Esophagus squamous epithelium (tissue), 5 donors: ENCODE results near the gene CEP162. TPM values are rescaled to one million over a fixed set of nuclear protein-coding genes. Genes with fewer than 3 reads are reported as not detected.

ENCODE experiments used
- DNase-seq: peaks from one replicate; lab custom pipeline; 2025; lab: John Stamatoyannopoulos, UW
- H3K27ac ChIP-seq, 4 donors: fragments of 200-600 bp; sonication (generic); one replicate each; pipeline ENCODE4 v1.5.1; 2016 to 2019; ENCODE audit warnings: mild to moderate bottlenecking in 1 of 4
- H3K27me3 ChIP-seq, 4 donors: fragments of 200-600 bp; sonication (generic); 1 replicate in 3 of 4; 2 replicates in 1 of 4; pipeline versions ENCODE4 v1.5.1 to v1.6.0; 2017 to 2021; ENCODE audit warnings: antibody characterized with exemption in 1 of 4
- H3K36me3 ChIP-seq, 3 donors: fragments of 200-600 bp; sonication (generic); one replicate each; pipeline ENCODE4 v1.5.1; 2016 to 2019
- H3K4me1 ChIP-seq, 3 donors: fragments of 200-600 bp; sonication (generic); one replicate each; pipeline ENCODE4 v1.5.1; 2017 to 2019
- H3K4me3 ChIP-seq, 4 donors: fragments of 200-600 bp; sonication (generic); 1 replicate in 3 of 4; 2 replicates in 1 of 4; pipeline ENCODE4 v1.5.1; 2016 to 2019; ENCODE audit warnings: mild to moderate bottlenecking in 2 of 4, moderate library complexity in 1 of 4
- H3K9me3 ChIP-seq, 3 donors: fragments of 200-600 bp; sonication (generic); one replicate each; pipeline ENCODE4 v1.5.1; 2016 to 2019
- POLR2A ChIP-seq, 4 donors: fragments of 450-650 bp; IDR thresholded peaks; one replicate each; pipeline ENCODE4 v1.6.1; 2017; ENCODE audit warnings: antibody characterized with exemption in 4 of 4, mild to moderate bottlenecking in 4 of 4, moderate library complexity in 3 of 4
- WGBS, 2 donors: methylation state at CpG; one replicate each; pipeline ENCODE4 v1.1.5; 2018; 5-methylcytosine and 5-hydroxymethylcytosine counted together
- intact Hi-C: fragments of 100-400 bp; cut with DNase I; formaldehyde crosslinking; loops from one replicate; pipeline ENCODE4 v1.15.0; 2022
- total RNA-seq, 4 donors: library from RNA; depleted of rRNA; stranded (reverse); fragments of >200 nt; gene quantifications; one replicate each; pipeline ENCODE4 v1.1.0, GENCODE V29; 2016
- TF ChIP-seq, protein P1 (sequence below), 6 experiments: fragments of 450-650 bp in 4 of 6; fragments of 200-600 bp in 2 of 6; sonication (generic) in 2 of 6; IDR thresholded peaks; one replicate each; pipeline ENCODE4 v1.5.1; 2016 to 2019; ENCODE audit warnings: antibody characterized with exemption in 6 of 6, mild to moderate bottlenecking in 4 of 6, moderate library complexity in 4 of 6
- donor health status: DM: yes; HTN: yes; CAD: no.

Gene CEP162
- total RNA-seq, 4 donors from 2014 or later, result 2.9 to 6.4 (median 4.5) TPM

DNA sequence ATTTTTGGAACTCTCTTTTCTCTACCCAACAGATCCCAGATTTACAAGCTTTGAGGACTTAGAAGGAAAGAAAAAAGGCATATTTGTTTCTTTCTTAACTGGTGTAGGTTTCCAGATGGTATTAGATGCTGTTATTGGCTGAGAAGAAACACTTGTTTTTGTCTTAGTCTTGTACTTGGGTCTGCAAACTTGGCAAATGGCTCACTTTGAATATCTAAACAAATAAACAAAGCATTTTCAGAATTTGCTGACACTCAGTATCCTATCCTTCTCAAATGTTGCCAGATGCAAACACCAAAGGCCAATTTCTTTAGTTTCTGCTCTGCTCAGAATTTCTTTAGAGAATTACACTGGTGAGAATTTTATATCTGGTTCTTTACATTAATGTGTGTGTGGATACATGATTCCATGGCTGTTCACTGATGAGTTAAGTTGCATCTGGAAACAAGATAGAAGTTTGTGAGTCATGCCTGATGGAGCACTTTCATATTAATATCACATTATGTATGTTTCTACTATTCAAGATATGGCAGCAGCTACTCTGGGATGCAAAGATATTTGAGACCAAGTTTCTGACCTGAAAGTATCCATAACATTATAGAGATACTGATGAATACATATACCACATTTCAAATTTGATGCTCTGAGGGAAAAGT lies 43.7 kb upstream of the CEP162 start:
- no peaks in the 10 kb centered on the region for H3K36me3 ChIP-seq
- no peak for DNase-seq
- H3K27me3 ChIP-seq, result no peaks in the 10 kb centered on the region
- TF ChIP-seq POLR2A (IDR thresholded peaks at IDR 0.05), result no peak
- TF ChIP-seq, protein P1, sequence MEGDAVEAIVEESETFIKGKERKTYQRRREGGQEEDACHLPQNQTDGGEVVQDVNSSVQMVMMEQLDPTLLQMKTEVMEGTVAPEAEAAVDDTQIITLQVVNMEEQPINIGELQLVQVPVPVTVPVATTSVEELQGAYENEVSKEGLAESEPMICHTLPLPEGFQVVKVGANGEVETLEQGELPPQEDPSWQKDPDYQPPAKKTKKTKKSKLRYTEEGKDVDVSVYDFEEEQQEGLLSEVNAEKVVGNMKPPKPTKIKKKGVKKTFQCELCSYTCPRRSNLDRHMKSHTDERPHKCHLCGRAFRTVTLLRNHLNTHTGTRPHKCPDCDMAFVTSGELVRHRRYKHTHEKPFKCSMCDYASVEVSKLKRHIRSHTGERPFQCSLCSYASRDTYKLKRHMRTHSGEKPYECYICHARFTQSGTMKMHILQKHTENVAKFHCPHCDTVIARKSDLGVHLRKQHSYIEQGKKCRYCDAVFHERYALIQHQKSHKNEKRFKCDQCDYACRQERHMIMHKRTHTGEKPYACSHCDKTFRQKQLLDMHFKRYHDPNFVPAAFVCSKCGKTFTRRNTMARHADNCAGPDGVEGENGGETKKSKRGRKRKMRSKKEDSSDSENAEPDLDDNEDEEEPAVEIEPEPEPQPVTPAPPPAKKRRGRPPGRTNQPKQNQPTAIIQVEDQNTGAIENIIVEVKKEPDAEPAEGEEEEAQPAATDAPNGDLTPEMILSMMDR (IDR thresholded peaks at IDR 0.05), result no peak
- intact Hi-C loops, result no loop called here
- no peak overlapping the region for H3K4me3 ChIP-seq
- no peaks in the 10 kb centered on the region for H3K4me1 ChIP-seq
- H3K9me3 ChIP-seq, result no peaks in the 10 kb centered on the region
- H3K27ac ChIP-seq, result no peak overlapping the region

GRCh38 chr6:84269947-84270733 lies 42.7 kb upstream of the CEP162 start:
- Histone ChIP-seq H3K4me3 (no peak overlapping the region), H3K4me1 (no peaks in the 10 kb centered on the region), H3K36me3 (no peaks in the 10 kb centered on the region), H3K27me3 (no peaks in the 10 kb centered on the region), H3K9me3 (no peaks in the 10 kb centered on the region), H3K27ac (no peak overlapping the region)
- intact Hi-C loops, result no loop called here
- no peak for DNase-seq
- TF ChIP-seq, protein P1 (IDR thresholded peaks at IDR 0.05), result no peak
- TF ChIP-seq POLR2A (IDR thresholded peaks at IDR 0.05), result no peak
- 28 to 36% methylated on average over 6 of the region's 6 CpGs for WGBS, 2 donors

DNA sequence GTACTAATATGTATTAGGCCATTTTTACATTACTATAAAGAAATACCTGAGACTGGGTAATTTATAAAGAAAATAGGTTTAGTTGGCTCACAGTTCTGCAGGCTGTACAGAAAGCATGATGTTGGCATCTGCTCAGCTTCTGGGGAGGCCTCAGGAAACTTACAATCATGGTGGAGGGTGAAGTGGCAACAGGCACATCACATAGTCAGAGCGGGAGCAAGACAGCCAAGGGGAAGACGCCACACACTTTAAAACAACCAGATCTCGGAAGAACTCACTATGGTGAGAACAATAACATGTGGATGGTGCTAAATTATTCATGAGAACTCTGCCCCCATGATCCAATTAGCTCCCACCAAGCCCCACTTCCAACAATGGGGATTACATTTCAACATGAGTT lies 41.3 kb upstream of the CEP162 start:
- H3K27ac ChIP-seq, result no peak overlapping the region
- no peaks in the 10 kb centered on the region for H3K9me3 ChIP-seq
- WGBS, 2 donors, result 78 to 96% methylated on average over 3 of the region's 3 CpGs
- no peaks in the 10 kb centered on the region for H3K27me3 ChIP-seq
- no peak for DNase-seq
- TF ChIP-seq POLR2A (IDR thresholded peaks at IDR 0.05), result no peak
- TF ChIP-seq, protein P1 (IDR thresholded peaks at IDR 0.05), result no peak
- intact Hi-C loops, result no loop called here
- H3K36me3 ChIP-seq, result no peaks in the 10 kb centered on the region
- H3K4me3 ChIP-seq, result no peak overlapping the region
- no peaks in the 10 kb centered on the region for H3K4me1 ChIP-seq

DNA sequence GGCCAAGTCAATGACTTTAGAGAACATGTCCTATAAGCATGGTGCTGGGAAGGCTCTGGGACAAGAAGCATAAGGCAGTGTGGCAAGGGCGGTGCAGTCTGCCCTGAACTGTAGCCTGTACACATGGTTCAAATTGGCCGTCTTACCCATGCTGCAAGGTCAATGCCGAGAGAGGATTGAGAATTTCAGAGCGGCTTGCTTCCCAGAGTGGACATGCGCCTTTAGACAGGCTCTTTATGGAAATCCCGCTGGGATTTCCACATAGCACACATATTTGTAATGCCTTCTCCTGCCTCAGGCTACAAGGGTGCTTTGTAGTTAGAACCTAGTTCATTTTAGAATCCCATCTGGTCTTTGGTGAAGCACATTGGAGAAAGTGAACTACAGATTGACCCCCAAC lies 36.1 kb upstream of the CEP162 start:
- H3K27me3 ChIP-seq, result no peaks in the 10 kb centered on the region
- H3K27ac ChIP-seq, result no peak overlapping the region
- DNase-seq, result no peak
- intact Hi-C loops, result no loop called here
- 72 to 88% methylated on average over 4 to 6 of the region's 6 CpGs for WGBS, 2 donors
- no peaks in the 10 kb centered on the region for H3K9me3 ChIP-seq
- no peaks in the 10 kb centered on the region for H3K36me3 ChIP-seq
- H3K4me3 ChIP-seq, result no peak overlapping the region
- TF ChIP-seq, protein P1 (IDR thresholded peaks at IDR 0.05), result no peak
- no peaks in the 10 kb centered on the region for H3K4me1 ChIP-seq

- no peak for DNase-seq
- no peaks in the 10 kb centered on the region for H3K9me3 ChIP-seq
- no peak overlapping the region for H3K27ac ChIP-seq
- TF ChIP-seq, protein P1 (IDR thresholded peaks at IDR 0.05), result no peak
- no peak for TF ChIP-seq POLR2A (IDR thresholded peaks at IDR 0.05)
- WGBS, 2 donors, result 66 to 72% methylated on average over 3 of the region's 3 CpGs
- no peaks in the 10 kb centered on the region for H3K27me3 ChIP-seq
- H3K4me1 ChIP-seq, result no peaks in the 10 kb centered on the region
- no peaks in the 10 kb centered on the region for H3K36me3 ChIP-seq
- intact Hi-C loops, result no loop called here
- H3K4me3 ChIP-seq, result no peak overlapping the region
Measured at GRCh38 chr6:84260926-84261325, 33.5 kb upstream of the CEP162 start.
